K562 (cell line): Measurements from ENCODE around the gene SLC16A2. TPM values are rescaled to one million over a fixed set of nuclear protein-coding genes. Genes with fewer than 3 reads are reported as not detected.

ENCODE experiments used
- ATAC-seq: fragments of 200-7000 bp; cut with Tn5 transposase; 3 replicates; pipeline ENCODE4 v1.9.1; 2020; ENCODE audit warnings: moderate library complexity
- BruUV-seq: library from RNA; stranded (reverse); fragments of 400-500 nt; replicated peaks from 2 replicates; lab custom pipeline; 2021; lab: Mats Ljungman, UMichigan
- CTCF ChIA-PET: fragments of 300-600 bp; formaldehyde crosslinking; extraction: SDS; loops from one replicate; lab custom pipeline; 2021; ENCODE audit warnings: low intra/inter-chr PET ratio; lab: Yijun Ruan, JAX
- POLR2A ChIA-PET: fragments of 300-600, 350-650 bp; sonication (Branson Sonifier 250); formaldehyde crosslinking; extraction: SDS; loops from one replicate; lab custom pipeline; 2021; ENCODE audit warnings: antibody characterized with exemption, inconsistent platforms; lab: Yijun Ruan, JAX
- DNase-seq, 4 experiments: peaks; one replicate each; pipeline versions ENCODE4 v3.0.0 to v3.0.0-alpha.2; 2011 to 2018; ENCODE audit warnings: low spot score in 3 of 4, mixed read lengths in 3 of 4; ENCODE audit errors: extremely low read depth in 1 of 4
- FAIRE-seq: peaks from 2 replicates; lab custom pipeline; 2011; peaks lifted over from hg19 to GRCh38; lab: Jason Lieb, UNC
- H2AFZ ChIP-seq: 2 replicates; pipeline ENCODE4 v1.6.0; 2011; ENCODE audit warnings: low read depth, low read length, control low read depth, inconsistent platforms
- H3K27ac ChIP-seq: fragments of 200-600 bp; 3 replicates; pipeline ENCODE4 v1.8.0; 2011; ENCODE audit warnings: low read depth, mild to moderate bottlenecking, control low read depth, inconsistent platforms, low read length, moderate library complexity, mixed read lengths; ENCODE audit errors: extremely low read depth
- H3K27me3 ChIP-seq, 2 experiments: fragments of 300-600 bp in 1 of 2; 2 replicates in 1 of 2; 3 replicates in 1 of 2; pipeline versions ENCODE4 v1.6.0 to v1.8.0; 2011; ENCODE audit warnings: inconsistent platforms in 2 of 2, low read length in 2 of 2, mild to moderate bottlenecking in 1 of 2, mixed read lengths in 1 of 2, moderate library complexity in 1 of 2; ENCODE audit not compliant: control insufficient read depth in 2 of 2, insufficient read depth in 2 of 2
- H3K36me3 ChIP-seq: fragments of 300-600 bp; 3 replicates; pipeline ENCODE4 v1.8.0; 2011; ENCODE audit warnings: mild to moderate bottlenecking, low read length, inconsistent platforms; ENCODE audit not compliant: control insufficient read depth, insufficient read depth
- H3K4me1 ChIP-seq, 2 experiments: fragments of 200-600 bp in 1 of 2; replicated peaks in 1 of 2; 2 replicates in 1 of 2; 3 replicates in 1 of 2; pipeline versions ENCODE4 v1.5.1 to v1.8.0; 2011; ENCODE audit warnings: inconsistent platforms in 2 of 2, low read length in 2 of 2, mild to moderate bottlenecking in 1 of 2, mixed read lengths in 1 of 2, moderate library complexity in 1 of 2; ENCODE audit not compliant: control insufficient read depth in 2 of 2, insufficient read depth in 2 of 2
- H3K4me2 ChIP-seq: 2 replicates; pipeline ENCODE4 v1.6.1; 2011; ENCODE audit warnings: low read length, control low read depth, inconsistent platforms, mixed read lengths; ENCODE audit not compliant: insufficient read depth
- H3K4me3 ChIP-seq: fragments of 200-600 bp; sonication (generic), shearing (Covaris generic); 2 replicates; pipeline ENCODE4 v1.5.1; 2016; ENCODE audit warnings: control low read depth, inconsistent platforms
- H3K79me2 ChIP-seq: fragments of 200-600 bp; 3 replicates; pipeline ENCODE4 v1.8.0; 2011; ENCODE audit warnings: low read length, inconsistent platforms; ENCODE audit not compliant: control insufficient read depth, insufficient read depth
- H3K9ac ChIP-seq, 2 experiments: 2 replicates each; pipeline versions ENCODE4 v1.6.0 to v1.6.1; 2011; ENCODE audit warnings: low read depth in 2 of 2, low read length in 2 of 2, control low read depth in 1 of 2, inconsistent platforms in 1 of 2, mild to moderate bottlenecking in 1 of 2, mixed read lengths in 1 of 2; ENCODE audit not compliant: insufficient read depth in 1 of 2
- H3K9me1 ChIP-seq: one replicate; pipeline ENCODE4 v1.6.0; 2011; ENCODE audit warnings: inconsistent platforms, mild to moderate bottlenecking, low read length, moderate library complexity; ENCODE audit not compliant: control insufficient read depth, insufficient read depth
- H3K9me3 ChIP-seq: replicated peaks from 2 replicates; pipeline ENCODE4 v1.5.1; 2011; ENCODE audit warnings: low read depth, low read length, inconsistent platforms; ENCODE audit not compliant: control insufficient read depth, insufficient read depth
- H4K20me1 ChIP-seq: replicated peaks from 2 replicates; pipeline ENCODE4 v1.6.1; 2011; ENCODE audit warnings: low read length, inconsistent platforms, mixed read lengths; ENCODE audit not compliant: control insufficient read depth, insufficient read depth
- CTCF ChIP-seq, 3 experiments: IDR thresholded peaks in 2 of 3; conservative IDR thresholded peaks in 1 of 3; 2 replicates each; pipeline ENCODE4 v1.5.1; 2011 to 2012; ENCODE audit warnings: low read length in 3 of 3, mild to moderate bottlenecking in 3 of 3, control low read depth in 2 of 3, improper control_type of control experiment in 1 of 3, inconsistent platforms in 1 of 3, low read depth in 1 of 3, mixed read lengths in 1 of 3, moderate library complexity in 1 of 3; ENCODE audit not compliant: insufficient read depth in 2 of 3
- SMARCC2 ChIP-seq: fragments of 450-650 bp; IDR thresholded peaks from 2 replicates; pipeline ENCODE4 v1.6.1; 2017; ENCODE audit warnings: antibody characterized with exemption, moderate library complexity, mild to moderate bottlenecking, low read depth
- STAT6 ChIP-seq: sonication (generic); formaldehyde crosslinking; IDR thresholded peaks from 2 replicates; pipeline ENCODE4 v1.8.1; 2023; ENCODE audit warnings: mild to moderate bottlenecking, missing genetic modification reagents
- WGBS: fragments of 100-300 bp; shearing (Covaris generic); methylation state at CpG from one replicate; pipeline ENCODE4 v1.1.6; 2016; ENCODE audit warnings: low coverage, mixed read lengths; ENCODE audit not compliant: insufficient coverage; ENCODE audit errors: missing lambda C conversion rate; 5-methylcytosine and 5-hydroxymethylcytosine counted together
- in situ Hi-C: fragments of 300-500 bp; cut with MboI; formaldehyde crosslinking; loops from 4 replicates; pipeline ENCODE4 v1.15.0; 2018; ENCODE audit warnings: inconsistent platforms, mixed read lengths
- intact Hi-C: fragments of 100-400 bp; cut with micrococcal nuclease; formaldehyde crosslinking; loops from 2 replicates; pipeline ENCODE4 v1.14.2; 2022
- polyA plus RNA-seq, 8 experiments: library from polyadenylated mRNA; depleted of rRNA in 4 of 8; stranded (reverse) in 5 of 8; unstranded in 3 of 8; fragments of >200 nt; fragmentation: Nextera tagmentation in 2 of 8; fragmentation: Illumina TruSeq in 1 of 8; extraction: Ambion mirVana in 2 of 8; extraction: Trizol in 1 of 8; gene quantifications; 2 replicates each; pipeline versions ENCODE4 v1.2.1 to v1.2.3, GENCODE V29; 2011 to 2014; ENCODE audit warnings: inconsistent platforms in 1 of 8, missing spikeins in 1 of 8
- total RNA-seq, 7 experiments: library from RNA; depleted of rRNA in 6 of 7; stranded (reverse); fragments of >200 nt in 6 of 7; fragmentation: Illumina TruSeq in 2 of 7; extraction: Trizol in 2 of 7; gene quantifications; 2 replicates each; pipeline versions ENCODE4 v1.2.1 to v1.2.3, GENCODE V29; 2011 to 2021; ENCODE audit warnings: low replicate concordance in 1 of 7

SLC16A2 gene
- total and polyA plus RNA-seq, 9 of the 15 experiments (the other 6 are each of a cell fraction or from before 2014, with no cell fraction given): 0.07 TPM; not detected in 8

- no peak for TF ChIP-seq CTCF (IDR thresholded peaks at IDR 0.05 in 2 of 3, conservative IDR thresholded peaks at IDR 0.05 in 1 of 3; ENCODE audit: insufficient read depth in 2 of 3, low read depth in 1 of 3, low read length in 3 of 3)
- TF ChIP-seq, all 486 proteins: peak for 0
Observed at GRCh38 chrX:74372272-74372671, 49.0 kb upstream of the SLC16A2 start (continued).

- intact Hi-C loops (no loop called here), in situ Hi-C loops (no loop called here)
- POLR2A ChIA-PET: no interaction called here
- CTCF ChIA-PET: no interaction called here
- Histone ChIP-seq H3K27ac (no peak overlapping the region), H3K27me3 (no peaks in the 10 kb centered on the region), H3K79me2 (no peaks in the 10 kb centered on the region), H3K9me3 (no peaks in the 10 kb centered on the region), H3K4me2 (no peak overlapping the region), H2AFZ (no peak overlapping the region), H3K36me3 (no peaks in the 10 kb centered on the region), H3K9me1 (no peaks in the 10 kb centered on the region), H3K4me1 (no peaks in the 10 kb centered on the region), H3K4me3 (no peak overlapping the region)
- ATAC-seq: no peak
- no peak for TF ChIP-seq STAT6 (CRISPR knock-in tag)
- no peak for TF ChIP-seq SMARCC2
- TF ChIP-seq, all 486 proteins: peak for 0
- BruUV-seq: no TSS peak
- WGBS: 0% methylated on average over 1 of the region's 1 CpG
- H3K9ac ChIP-seq: no peak overlapping the region
- no peaks in the 10 kb centered on the region for H4K20me1 ChIP-seq
- no peak for DNase-seq
- no peak for FAIRE-seq
Observed at GRCh38 chrX:74377282-74377681, 44.0 kb upstream of the SLC16A2 start.
